Measurements from ENCODE around the gene EMSY. TPM values are rescaled to one million over a fixed set of nuclear protein-coding genes. Genes with fewer than 3 reads are reported as not detected.
"Not testable (repeated sequence)": the region's sequence is repeated elsewhere in the genome, so short reads cannot be mapped to it uniquely, and the experiment has no call there.

Gene EMSY
- total RNA-seq, 1 experiment from 2014 or later: 12.7 TPM

GRCh38 chr11:76568139-76568538 is 123.3 kb downstream of the EMSY start:
- DNase-seq (ENCODE audit: low read depth): no peak

- DNase-seq (ENCODE audit: low read depth): no peak
Measured at GRCh38 chr11:76568621-76569020, 123.8 kb downstream of the EMSY start.

- not testable (repeated sequence) for DNase-seq (ENCODE audit: low read depth)
Measured at GRCh38 chr11:76572181-76572875, 127.5 kb downstream of the EMSY start.

GRCh38 chr11:76574406-76574805 is 129.6 kb downstream of the EMSY start:
- no peak for DNase-seq (ENCODE audit: low read depth)

- no peak for DNase-seq (ENCODE audit: low read depth)
Measured at GRCh38 chr11:76574879-76575278, 130.1 kb downstream of the EMSY start.

- peak; percentile 96 for DNase-seq (ENCODE audit: low read depth)
Measured at GRCh38 chr11:76577226-76577920, 132.6 kb downstream of the EMSY start.

- no peak for DNase-seq (ENCODE audit: low read depth)
Measured at GRCh38 chr11:76577921-76578653, 133.3 kb downstream of the EMSY start.

- DNase-seq (ENCODE audit: low read depth): no peak
Measured at GRCh38 chr11:76578654-76579055, 133.8 kb downstream of the EMSY start.

- DNase-seq (ENCODE audit: low read depth): no peak
Measured at GRCh38 chr11:76579056-76579751, 134.4 kb downstream of the EMSY start.

GRCh38 chr11:76579752-76580151 is 134.9 kb downstream of the EMSY start:
- DNase-seq (ENCODE audit: low read depth): no peak

- not testable (repeated sequence) for DNase-seq (ENCODE audit: low read depth)
Measured at GRCh38 chr11:76582471-76582870, 137.7 kb downstream of the EMSY start.

- DNase-seq (ENCODE audit: low read depth): no peak
Measured at GRCh38 chr11:76587820-76588454, 143.1 kb downstream of the EMSY start.

GRCh38 chr11:76588455-76589325 is 143.9 kb downstream of the EMSY start:
- DNase-seq (ENCODE audit: low read depth): no peak

GRCh38 chr11:76589477-76589876 is 144.7 kb downstream of the EMSY start:
- no peak for DNase-seq (ENCODE audit: low read depth)

- DNase-seq (ENCODE audit: low read depth): no peak
Measured at GRCh38 chr11:76589964-76590950, 145.4 kb downstream of the EMSY start.

- no peak for DNase-seq (ENCODE audit: low read depth)
Measured at GRCh38 chr11:76591416-76591815, 146.6 kb downstream of the EMSY start.

- DNase-seq (ENCODE audit: low read depth): no peak
Measured at GRCh38 chr11:76592025-76592914, 147.5 kb downstream of the EMSY start.

GRCh38 chr11:76592961-76593360 is 148.1 kb downstream of the EMSY start:
- DNase-seq (ENCODE audit: low read depth): no peak
